ENCODE data around the gene CLASP1.
"Not testable (repeated sequence)": the region's sequence is repeated elsewhere in the genome, so short reads cannot be mapped to it uniquely, and the experiment has no call there.

The CLASP1 gene

GRCh38 chr2:121649149-121649595, at the start of gene CLASP1:
Gene CLASP1 (minus strand): TSS chr2:121649462. CDS start chr2:121605895, 43,567 bp downstream.
- DNase-seq = no peak

GRCh38 chr2:121698318-121698930, 49.2 kb upstream of the CLASP1 start:
- peak; percentile 67 for DNase-seq

- no peak for DNase-seq
Observed at GRCh38 chr2:121697108-121697631, 47.9 kb upstream of the CLASP1 start.

DNA sequence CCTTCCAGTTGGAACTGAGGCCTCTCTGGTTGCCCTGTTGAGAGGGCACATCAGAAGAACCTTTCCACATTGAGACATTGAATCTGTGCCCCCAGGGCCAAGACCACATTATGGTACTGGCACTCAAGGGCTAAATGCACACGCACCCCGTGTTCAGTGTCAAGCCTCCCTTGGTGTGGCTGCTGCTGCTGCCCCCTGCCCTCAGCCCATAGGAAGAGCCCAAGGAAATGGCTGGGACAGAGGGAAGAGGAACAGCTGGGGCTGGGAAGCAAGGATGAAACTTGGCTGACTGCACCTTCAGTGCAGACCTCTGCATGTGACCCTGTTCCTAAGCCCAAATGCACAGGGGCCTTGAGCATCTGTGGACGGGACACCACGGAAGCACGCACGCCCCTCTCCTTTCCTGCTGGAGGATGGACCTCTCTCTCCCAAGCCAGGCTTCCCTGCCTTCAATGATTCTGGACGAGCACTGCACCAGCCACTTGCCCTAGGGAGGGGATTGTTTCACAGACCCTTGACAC, 47.2 kb upstream of the CLASP1 start:
- DNase-seq = no peak

DNA sequence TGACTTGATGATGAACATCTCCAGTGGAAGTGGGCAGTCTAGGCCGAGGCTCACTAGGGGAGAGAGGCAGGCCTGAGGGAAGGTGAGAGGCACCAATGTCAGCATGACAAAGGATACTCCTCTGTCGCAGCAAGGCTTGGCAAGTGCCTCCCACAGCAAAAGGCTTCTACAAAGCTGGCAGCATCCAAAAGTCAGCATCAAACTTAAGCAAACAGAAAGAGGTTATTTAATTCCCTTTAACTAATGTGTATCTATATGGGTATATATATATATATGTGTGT, 45.8 kb upstream of the CLASP1 start:
- no peak for DNase-seq

DNA sequence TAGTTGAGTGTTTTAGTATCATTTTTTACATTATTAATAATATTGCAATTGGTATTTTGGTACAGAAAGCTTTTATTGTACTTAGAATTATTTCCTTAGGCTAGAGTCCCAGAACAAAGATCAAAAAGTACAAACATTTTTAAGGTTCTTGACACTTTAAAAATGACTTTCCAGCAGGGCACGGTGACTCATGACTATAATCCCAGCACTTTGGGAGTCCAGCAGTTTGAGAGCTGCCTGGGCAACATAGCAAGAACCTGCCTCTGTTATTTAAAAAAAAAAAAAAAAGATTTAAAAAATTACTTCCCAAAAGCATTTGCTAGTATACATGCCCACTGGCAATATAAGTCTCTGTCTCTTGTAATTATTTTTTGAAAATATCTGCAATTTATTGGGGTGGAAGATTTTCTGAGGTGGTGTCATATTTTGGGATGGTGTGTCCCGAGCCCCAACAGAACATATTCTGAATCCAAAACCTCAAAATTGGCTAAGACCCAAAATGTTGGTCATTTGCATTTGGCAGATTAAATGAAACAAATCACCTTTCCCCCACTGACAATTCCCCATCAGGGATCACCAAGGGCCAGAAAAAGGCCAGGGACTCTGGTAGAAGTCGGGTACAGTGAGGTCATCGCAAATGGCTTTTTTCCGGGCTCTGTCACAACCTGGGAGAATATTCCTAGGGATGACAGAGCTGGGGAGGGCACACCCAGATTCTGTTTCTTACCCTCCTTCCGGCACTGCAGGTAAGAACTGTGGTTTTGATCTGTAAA, 45.3 kb upstream of the CLASP1 start:
- no peak for DNase-seq

- not testable (repeated sequence) for DNase-seq
Observed at GRCh38 chr2:121690572-121690971, 41.3 kb upstream of the CLASP1 start.

- no peak for DNase-seq
Observed at GRCh38 chr2:121690095-121690494, 40.8 kb upstream of the CLASP1 start.

- no peak for DNase-seq
Observed at GRCh38 chr2:121689356-121689755, 40.1 kb upstream of the CLASP1 start.

GRCh38 chr2:121688820-121689219, 39.6 kb upstream of the CLASP1 start:
- DNase-seq = peak; percentile 39

DNA sequence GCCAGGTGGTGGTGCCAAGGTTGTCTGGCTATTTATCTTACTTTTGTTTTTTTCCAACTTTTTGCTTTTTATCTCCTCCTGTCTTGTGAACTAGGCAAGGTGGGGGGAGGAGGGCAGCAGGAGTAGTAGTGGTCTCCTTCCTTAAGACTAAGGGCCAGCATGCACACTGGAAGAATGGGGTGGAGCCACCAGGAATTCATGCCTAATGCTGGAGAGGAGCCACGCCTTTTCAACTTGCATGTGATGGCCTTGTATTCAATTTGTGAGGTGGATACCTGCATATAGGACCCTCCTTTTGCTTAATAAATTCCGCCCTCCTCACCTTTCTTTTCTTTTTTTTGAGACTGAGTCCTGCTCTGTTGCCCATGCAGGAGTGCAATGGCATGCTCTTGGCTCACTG, 37.6 kb upstream of the CLASP1 start:
- no peak for DNase-seq

GRCh38 chr2:121686218-121686617, 37.0 kb upstream of the CLASP1 start:
- DNase-seq = no peak

DNA sequence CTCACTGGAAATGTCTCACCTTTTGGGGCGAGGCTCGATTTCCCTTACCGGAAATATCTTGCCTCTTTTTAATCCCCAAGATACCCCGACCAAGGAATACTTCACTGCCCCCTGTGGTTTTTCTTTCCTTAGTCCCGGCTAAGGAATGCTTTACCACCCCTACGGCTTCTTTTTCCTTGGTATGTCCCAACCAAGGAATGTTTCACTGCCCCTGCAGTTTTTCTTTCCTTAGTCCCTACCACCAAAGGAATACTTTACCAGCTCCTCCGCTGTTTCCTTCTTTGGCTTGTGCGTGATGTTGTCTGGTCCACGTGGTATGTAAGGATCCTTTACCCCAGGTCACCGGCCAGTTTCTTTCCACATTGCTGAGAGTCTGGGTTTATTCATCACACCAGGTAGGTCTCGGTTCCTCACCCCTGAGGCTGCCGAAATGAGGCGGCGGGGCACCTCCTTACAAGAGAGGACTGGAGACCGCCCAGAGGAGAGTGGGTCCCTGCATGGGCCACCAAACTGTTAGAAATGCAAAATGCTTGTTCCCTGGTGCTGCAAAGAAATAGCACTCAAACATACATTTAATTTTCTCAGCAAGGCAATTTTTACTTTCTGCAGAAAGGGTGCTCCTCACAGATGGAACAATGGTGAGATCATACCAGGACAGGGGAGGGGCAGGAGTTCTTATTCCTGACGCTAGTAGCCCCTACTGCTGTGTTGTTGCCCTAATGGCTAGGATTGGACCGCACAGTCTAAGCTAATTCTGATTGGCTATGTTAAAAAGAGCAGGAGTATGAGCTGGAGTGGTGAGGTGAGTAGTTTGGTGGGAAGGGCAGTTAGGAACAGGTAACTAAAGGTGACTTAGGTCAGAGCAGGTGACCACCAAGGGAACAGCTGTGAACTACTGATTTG, 33.4 kb upstream of the CLASP1 start:
- no peak for DNase-seq

- no peak for DNase-seq
Observed at GRCh38 chr2:121677855-121678254, 28.6 kb upstream of the CLASP1 start.

- not testable (repeated sequence) for DNase-seq
Observed at GRCh38 chr2:121671621-121672020, 22.4 kb upstream of the CLASP1 start.

GRCh38 chr2:121670181-121670580, 20.9 kb upstream of the CLASP1 start:
- DNase-seq = no peak

GRCh38 chr2:121667618-121668017, 18.4 kb upstream of the CLASP1 start:
- DNase-seq = no peak

GRCh38 chr2:121666042-121666441, 16.8 kb upstream of the CLASP1 start:
- no peak for DNase-seq

GRCh38 chr2:121665504-121665903, 16.2 kb upstream of the CLASP1 start:
- DNase-seq = no peak

DNA sequence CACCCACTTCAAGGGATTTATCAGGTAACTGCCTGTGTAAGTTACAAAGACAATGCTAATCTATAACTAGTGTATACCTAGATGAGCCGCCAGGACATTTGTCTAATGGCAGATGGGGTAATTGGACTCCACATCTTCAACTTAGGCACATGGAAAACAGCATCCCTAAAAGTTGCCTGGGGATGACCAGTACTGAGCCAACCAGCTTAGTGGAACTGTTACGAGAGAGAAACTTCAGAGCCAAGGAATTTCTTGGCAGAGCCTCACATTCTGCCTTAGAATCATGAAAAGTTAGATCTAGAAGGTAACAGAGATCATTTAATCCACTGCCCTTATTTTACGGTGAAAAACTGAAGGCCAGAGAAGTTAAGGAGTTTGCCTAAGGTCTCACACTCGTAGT, 15.5 kb upstream of the CLASP1 start:
- DNase-seq = no peak

- DNase-seq = no peak
Observed at GRCh38 chr2:121664086-121664485, 14.8 kb upstream of the CLASP1 start.

GRCh38 chr2:121663434-121663833, 14.2 kb upstream of the CLASP1 start:
- DNase-seq = no peak

DNA sequence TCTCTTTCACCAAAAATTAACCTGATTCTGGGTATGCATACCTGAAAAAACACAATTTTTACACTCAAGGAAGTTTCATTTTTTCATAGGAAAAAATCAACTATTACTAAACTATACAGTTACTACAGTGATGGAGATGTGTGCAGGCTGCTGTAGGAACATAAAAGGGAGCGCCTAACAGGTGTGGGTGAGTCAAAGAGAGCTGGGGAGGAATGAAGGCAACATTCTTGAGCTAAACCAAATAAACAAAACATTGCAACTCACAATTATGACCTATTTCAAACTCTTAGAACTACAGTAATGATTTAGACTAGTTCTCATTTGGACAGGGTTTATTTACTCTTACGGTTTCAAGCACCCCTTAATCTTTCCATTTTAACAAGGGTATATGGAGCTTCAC, 13.4 kb upstream of the CLASP1 start:
- no peak for DNase-seq

All from activated CD4-positive, alpha-beta T cell treated with anti-CD3 and anti-CD28 coated beads, Interleukin-2, Interleukin-6, amounts not matched to agents 100 ng/mL and 50 ng/mL, durations not matched to agents 16 hours and 8 hours (primary cell).